Stimulated activated CD4-positive, alpha-beta T cell treated with anti-CD3 and anti-CD28 coated beads, TNF-alpha, amount 100 ng/mL, for 1 hour (primary cell): ENCODE data around the gene APMAP.

ENCODE experiments used
- DNase-seq, 3 donors: peaks; one replicate each; pipeline ENCODE4 v3.0.0-alpha.2; 2020; ENCODE audit warnings: low read depth in 3 of 3, low spot score in 1 of 3

The APMAP gene

GRCh38 chr20:25024171-25024570 lies 31.6 kb upstream of the APMAP start:
- DNase-seq, result no peak

DNA sequence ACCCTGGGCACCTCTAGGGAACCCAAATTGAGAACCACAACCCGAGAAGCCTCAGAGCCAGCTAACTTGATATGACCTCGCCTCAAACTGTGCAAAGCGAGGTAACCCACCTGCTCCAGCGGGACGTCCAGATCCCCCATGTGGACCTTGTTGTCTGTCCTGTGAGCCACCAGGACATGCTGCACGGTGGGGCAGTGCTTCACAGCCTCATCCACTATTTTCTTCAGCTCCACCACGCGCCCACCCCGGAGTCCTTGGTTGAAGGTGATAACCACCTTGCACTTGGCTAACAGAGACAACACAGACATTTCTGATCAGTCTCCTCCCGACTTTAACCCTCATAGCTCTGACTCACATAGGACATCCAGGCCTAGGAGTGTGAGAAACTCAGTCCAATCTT lies 30.8 kb upstream of the APMAP start:
- DNase-seq, result no peak

DNA sequence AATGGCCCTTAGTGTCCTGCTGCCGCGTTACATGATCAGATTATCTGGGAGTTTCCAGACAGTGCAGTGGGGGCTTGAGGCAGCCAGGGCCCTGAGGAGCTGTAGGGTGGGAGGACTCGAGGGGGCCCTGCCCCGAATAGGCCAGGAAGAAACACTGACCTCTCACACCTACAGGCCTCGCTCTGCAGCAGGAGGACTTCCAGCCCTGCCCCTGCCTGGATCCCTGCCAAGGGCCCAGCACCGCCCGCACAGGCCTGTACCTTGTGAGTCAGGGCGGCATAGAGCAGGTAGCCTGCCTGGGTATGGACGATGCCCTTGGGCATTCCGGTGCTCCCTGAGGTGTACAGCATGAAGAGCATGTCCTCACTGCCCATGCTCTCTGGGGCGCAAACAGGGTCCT lies 30.1 kb upstream of the APMAP start:
- DNase-seq, result no peak

DNA sequence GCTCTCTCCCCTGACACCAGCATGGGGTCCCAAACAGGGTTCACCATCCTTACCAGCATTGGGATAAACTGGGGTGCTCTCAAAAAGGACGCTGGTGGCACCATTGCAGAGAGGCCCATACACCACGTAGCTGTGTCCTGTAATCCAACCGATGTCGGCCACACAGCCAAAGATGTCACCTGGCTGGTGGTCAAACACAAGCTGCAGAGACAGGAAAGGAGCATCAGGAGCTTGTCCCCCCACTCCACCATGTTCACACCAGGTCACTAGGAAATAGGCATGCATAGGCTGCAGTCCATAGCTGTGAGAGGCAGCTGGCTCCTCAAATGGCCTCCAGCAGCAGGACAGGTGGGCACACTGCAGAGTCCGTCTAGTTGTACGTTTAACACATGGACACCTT lies 28.8 kb upstream of the APMAP start:
- DNase-seq, result no peak

- DNase-seq, result no peak
These were observed 28.4 kb upstream of the APMAP start for GRCh38 chr20:25020901-25021301.

DNA sequence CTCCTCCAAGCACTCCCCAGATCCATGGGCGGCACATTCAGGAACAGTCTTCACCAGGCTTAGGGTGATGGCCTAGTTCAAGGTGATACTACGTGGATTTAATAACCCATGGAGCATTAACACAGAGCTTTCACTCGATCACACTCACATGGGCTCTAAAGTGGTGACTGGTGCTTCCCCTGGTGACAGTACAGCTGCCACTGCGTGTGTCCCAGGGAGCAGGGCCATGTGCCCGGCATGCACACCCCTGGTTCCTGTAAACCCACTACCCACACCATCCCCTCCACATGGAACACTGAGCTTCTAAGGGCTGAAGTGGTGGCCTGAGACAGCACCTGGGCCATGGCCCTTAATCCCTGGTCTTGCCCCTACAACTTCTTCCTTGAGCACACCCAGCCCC lies 27.8 kb upstream of the APMAP start:
- DNase-seq, result no peak

- no peak for DNase-seq
These were observed 27.0 kb upstream of the APMAP start for GRCh38 chr20:25019381-25020155.

DNA sequence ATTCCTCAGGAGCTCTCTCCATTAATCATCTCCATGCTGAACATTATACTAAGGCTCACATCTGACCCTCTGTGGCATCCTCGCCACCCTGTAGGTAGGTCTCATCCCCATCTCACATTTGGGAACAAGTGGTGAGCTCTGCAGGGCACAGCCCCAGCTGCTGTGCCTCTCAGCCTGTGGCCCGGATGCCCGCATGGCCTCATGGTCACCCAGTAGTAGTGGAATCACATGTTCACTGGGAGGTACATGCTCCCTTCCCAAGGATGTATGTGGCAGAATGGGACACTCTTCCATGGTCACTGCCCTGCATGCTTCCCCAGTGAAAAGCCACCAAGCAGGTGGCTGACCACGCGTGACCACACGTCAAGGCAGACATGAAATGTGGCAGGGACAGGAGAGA lies 26.3 kb upstream of the APMAP start:
- DNase-seq, result no peak

- no peak for DNase-seq
These were observed 25.9 kb upstream of the APMAP start for GRCh38 chr20:25018425-25018824.

DNA sequence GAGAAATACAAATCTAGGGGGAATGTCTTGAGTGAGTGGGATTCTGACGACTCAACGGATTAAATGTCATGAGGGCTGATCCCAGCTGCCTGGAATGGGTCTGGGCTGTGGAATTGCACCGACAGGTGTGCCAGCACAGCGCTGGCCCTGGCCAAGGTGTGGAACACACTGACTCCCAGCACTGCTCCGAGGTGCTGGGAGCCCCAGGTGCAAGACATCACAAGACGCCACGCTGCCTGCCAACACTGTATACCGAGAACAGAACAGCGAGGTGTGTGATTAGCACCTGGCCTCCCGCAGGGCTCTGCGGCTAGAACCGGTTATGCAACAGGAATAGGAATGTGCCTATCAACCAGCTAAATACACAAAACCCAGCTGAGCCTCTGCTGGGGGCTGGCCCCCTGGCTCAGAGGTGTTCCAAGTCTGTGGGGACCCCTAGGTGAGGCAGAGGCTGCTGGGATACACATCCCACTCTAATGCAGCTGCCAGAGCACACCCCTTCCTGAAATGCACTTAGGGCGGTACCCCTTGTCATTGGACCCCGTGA lies 24.8 kb upstream of the APMAP start:
- no peak for DNase-seq

DNA sequence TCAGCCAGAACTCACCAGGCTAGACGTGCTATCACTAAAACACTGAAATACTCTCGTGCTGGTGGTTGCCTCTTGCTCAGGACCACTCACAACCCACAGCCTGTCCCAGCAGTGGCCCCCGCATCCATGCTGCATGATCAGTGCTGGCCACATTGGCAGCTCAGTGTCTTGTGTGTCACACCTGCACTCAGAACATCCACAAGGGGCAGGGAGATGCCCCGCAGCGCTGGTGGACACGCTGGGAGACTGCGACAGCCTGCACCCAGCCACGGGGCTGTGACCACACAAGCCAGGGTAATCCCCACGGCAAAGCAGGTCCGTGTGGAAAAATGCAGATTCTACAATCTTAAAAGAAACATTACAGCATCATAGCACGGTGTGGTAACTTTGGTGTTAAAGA lies 23.9 kb upstream of the APMAP start:
- DNase-seq, result no peak

DNA sequence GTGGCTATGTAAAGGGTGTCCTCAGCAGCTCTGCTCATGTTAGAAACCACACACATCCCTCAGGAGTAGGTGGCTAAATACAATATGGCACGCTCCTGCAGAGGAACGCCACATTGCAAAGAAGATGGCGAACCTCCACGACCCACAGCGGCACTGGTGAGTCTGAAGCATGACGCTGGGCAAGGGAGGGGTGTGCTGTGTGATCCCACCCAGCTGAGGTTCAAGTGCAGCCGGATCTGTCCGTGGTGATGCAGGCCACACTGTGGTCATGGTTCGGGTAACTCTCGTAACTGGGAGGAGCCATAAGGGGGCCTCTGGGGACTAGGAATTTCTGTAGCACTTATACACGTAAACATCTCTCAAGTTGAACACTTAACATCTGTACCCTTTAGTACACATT lies 23.4 kb upstream of the APMAP start:
- DNase-seq, result no peak

DNA sequence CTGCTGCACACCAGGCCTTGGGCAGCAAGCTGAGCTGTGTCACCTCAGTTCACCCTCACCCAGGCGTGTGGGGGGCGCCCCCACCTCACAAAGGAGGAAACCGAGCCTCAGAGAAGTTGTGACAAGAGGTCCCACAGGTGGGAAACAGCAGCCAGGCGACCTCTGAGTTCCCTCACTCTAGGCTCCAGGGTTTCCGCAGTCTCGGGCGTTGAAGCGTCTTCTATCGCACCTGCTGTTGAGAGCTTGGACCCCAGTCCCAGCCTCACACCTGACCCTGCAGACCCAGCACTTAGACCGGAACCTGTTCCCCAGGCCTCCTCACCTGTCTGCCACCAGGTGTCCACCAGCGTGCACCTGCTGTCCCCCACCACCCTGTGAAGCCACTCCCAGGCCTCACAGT lies 22.3 kb upstream of the APMAP start:
- no peak for DNase-seq

- DNase-seq, result no peak
These were observed 21.2 kb upstream of the APMAP start for GRCh38 chr20:25013478-25014380.

- no peak for DNase-seq
These were observed 20.2 kb upstream of the APMAP start for GRCh38 chr20:25012616-25013189.

DNA sequence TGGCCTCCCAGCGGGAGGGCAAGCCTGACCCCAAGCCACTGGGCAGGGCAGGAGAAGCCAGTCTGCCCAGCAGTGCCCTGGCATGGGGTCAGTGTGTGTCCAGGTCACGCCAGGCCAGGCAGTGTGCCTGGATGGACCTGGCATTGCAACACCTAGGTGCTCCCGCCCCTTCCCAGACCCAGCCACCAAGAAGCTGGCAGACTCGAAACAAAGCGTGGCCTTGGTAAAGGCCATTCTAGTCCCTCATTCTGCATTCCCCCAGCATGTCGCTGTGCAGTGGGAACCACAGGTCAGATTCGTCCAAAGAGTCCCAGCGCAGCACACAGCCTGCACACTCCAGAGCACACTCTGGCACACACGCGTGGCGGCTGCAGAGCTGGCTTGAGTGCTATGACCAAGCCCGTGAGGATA lies 19.3 kb upstream of the APMAP start:
- no peak for DNase-seq

- no peak for DNase-seq
These were observed 18.7 kb upstream of the APMAP start for GRCh38 chr20:25011261-25011660.

DNA sequence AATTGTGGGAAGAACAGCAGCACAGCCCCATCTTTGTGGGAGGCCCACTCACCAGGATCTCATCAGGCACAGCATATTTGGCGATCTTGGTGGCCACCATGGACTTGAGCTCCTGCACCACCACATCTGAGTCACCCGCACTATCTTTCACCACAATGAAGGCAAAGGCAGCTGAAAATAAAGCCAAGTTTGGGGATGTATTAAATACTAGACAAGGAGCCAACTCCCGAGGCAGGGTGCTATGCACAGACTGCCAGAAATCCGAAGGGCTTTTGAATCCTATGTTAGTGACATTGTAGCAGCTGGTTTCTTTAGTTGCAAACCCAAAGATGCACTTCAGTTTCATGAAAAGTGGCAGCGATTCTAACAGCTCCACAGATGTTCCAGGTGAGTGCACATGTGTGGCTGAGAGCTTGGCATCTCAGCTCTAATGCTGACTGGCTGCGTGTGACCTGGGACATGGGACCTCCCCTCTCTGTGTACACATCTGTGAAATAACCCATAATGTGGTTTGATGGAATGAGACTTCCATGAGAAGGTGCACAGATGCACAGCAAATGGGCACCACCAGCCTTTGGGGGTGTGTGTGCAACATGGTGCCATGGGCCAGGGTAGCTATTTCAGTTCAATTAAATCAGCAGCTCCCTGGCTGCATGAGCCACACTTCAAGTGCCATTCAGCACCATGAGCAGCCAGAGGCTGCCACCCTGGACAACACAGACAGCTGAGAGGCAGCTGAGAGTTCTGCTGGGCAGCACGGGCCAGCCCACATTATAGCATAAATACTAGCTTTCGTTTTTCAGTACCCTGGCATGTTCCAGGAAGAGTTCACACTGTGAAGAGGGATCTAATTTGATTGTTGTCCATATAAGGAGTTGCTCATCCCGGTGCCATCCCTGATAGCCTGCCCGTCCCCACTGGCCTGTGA lies 16.9 kb upstream of the APMAP start:
- no peak for DNase-seq

DNA sequence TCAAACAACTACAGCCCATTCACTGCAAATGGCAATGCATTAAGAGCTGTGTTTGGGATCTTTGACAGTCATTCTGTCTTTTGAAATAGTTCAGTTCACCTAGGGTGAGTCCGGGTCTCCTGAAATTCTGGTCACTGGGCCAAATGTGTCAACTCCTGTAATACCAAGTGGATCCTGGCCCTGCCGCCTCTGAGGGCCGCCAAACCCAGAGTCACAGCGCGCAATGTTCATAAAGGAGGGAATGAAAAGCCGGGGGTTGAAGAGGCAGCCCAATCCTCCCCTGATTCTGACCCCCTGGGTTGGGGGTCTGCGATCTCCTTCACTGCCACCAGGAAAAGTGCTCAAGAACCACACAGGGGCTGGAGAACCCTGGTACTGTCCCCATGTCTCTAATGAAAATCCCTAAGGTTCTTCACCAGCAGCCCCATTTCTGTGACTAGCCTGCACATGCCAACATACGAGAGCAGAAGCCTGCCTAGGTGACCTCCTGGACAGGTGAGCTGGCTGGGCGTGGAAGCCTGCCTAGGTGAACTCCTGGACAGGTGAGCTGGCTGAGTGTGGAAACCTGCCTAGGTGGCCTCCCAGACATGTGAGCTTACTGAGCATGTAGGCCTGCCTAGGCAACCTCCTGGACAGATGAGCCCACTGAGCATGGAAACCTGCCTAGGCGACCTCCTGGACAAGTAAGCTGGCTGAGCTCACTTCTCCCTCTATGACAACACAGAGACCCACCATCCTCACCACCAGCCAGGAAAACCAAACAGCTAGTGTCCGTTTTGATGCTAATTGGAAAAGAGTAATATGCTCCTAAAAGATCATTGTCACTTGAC lies 16.1 kb upstream of the APMAP start:
- no peak for DNase-seq
